HG03558 (cell line): ENCODE data around the gene KCNK1.

Source experiments
- ATAC-seq: cut with Tn5 transposase; IDR thresholded peaks from one replicate; pipeline ENCODE4 v1.9.1; 2021; ENCODE audit warnings: moderate number of reproducible peaks; ENCODE audit not compliant: unreplicated experiment; ENCODE audit errors: extremely low read depth

KCNK1 gene

DNA sequence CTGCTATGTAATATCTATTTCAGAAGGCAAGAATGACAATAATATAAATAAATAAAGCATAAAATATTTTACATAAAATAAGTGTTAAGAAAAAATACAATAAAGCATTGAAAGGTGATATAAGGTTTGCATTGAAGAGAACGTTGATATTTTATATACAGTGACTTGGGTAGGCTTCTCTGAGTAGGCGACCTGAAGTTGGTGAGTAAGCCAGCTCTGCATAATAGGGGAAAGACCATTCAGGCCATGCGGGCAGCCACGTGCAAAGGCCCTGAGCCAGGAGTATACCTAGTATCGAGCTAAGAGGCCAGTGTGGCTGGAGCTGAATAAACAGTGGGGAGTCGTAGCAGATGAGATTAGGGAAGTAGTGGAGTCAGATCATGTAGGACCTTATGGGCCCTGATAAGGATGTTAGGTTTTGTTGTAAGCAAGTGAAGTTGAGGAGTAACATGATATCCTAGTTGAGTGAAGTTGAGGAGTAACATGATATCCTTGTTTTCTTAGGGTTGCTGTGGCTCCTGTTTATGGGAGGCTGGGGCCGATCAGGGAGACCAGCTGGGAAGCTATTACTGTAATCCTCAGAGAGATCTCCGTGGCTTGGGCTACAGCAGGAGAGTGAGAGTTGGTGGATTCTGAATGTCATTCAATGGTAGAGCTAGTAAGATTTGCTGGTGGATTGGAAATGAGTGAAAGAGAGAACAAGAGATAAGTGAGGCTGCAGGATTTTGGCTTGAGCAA lies 22.0 kb downstream of the KCNK1 start:
- no peak for ATAC-seq

DNA sequence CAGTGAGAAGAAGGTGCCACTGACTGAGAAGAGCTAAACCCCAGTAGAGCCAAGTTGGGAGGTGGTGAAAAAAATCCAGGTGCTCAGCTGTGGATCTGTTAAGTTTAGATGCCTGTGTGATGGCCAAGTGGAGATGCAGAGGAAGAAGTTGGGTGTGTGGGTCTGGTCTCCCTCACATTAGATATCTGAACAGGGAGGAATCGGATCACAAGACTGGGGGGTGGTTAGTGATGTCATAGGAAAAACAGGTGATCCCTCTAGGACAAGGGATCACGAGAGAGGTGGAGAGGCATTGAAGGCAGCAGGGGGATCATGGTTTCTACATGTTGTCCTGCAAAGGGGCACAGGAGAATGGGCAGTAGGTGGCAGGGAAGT lies 22.6 kb downstream of the KCNK1 start:
- no peak for ATAC-seq

DNA sequence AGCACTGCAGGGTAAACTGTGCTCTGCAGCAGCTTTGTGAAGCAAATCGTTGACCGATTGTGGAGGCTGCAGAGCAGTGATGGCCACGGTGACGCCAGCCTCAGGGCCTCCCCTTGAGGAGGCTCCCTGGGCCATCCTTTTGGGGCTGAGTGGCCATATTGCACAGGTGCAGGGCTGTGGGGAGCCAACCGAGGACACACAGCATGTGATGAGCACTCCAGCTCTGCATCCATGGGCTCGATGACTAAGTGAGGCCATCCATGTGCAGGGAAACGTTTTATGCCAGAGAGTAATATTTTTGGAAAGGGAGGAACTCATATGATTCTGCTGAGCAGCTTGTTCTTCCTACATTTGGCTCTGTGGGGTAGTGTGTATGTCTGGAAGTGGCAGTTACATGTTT lies 24.6 kb downstream of the KCNK1 start:
- ATAC-seq: no peak

DNA sequence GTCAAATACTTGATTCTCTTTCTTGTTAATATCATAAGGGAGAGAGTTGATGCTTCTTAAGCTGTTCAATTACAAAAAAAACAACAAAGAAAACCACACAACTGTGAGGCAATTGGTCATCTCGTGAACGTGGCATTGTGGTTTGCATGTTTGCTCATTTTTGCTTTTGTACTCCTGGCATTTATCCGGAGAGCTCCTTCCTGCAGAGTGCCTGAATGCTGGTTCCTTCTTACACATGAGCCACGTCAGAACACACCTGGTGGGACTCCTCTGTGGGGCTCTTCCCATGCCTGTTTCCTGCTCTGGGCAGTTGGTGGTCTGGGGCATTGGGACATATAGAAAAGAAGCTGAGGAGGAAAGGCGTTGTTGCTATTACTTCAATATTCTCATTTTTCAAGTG lies 25.7 kb downstream of the KCNK1 start:
- no peak for ATAC-seq

DNA sequence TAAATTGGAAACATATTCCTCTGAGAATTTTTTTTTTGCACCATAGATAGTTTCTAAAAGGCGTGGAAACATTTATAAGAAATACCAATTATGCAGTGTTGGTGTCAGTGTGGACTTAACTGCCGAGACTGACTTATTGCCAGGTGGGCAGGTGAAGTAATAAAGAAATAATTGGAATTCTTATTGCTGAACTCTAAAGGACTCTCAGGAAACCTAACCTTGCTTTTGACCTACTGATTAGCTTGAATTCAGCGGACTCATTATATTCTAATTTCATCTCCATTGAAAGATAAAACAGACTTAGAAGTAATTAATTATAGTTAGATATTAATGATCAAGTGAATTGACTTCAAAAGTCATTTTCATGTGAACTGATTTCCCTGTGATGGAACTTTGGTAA lies 26.3 kb downstream of the KCNK1 start:
- no peak for ATAC-seq

DNA sequence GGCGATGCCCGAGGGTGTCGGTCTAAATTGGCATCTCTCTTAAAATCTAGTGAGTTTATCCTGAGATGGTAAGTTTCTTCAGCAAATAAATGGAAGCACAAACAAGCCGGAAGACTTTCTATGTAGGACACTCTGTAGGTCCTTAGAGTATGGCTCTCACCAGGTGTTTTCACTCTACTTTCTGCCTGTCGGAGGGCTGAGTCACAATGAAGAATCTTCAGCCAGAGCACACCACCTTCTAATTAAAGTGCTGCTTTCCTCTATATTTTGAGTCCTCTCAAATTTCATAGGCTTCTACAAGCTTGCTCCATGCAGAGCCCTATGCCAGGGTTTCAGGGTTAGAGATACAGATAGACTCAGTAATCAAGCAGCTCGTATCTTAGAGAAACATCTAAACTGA lies 27.1 kb downstream of the KCNK1 start:
- no peak for ATAC-seq

DNA sequence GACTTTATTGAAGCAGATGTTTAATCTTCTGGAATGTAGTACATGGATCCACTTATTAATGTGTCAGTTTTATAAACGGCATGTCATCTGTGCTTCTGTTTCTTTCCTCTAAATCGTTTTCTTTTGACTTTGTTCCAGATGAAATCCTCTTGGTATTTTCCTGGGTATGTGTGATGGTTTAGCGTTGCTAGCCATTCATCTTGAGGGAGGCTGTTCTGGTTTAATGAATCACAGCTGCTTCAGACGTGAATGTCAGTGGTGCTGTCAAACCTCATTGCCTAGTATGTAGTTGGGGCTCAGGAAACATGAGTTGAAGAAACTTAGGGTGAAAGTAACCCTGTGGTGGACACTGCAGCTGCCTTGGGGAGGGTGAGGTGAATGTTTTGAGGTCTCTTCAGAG lies 33.2 kb downstream of the KCNK1 start:
- ATAC-seq: no peak

DNA sequence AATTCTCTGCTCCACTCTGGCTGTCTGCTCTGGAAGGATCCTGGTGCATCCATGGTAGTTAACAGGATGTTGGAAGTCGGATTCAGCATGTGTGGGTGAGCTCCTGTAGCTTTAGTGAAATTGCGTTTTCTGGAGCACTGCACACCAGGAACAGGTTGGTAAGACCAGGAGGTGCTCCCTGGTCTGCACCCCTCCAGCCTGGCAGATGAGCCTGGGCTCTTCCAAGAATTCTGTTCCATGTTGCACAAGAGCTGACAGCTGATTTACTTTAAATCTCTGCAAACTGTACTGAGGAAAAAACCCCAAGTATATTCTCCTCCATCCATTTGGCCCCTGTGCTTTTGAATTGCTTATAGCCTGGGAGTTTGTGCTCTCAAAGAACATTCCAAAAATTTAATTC lies 33.7 kb downstream of the KCNK1 start:
- ATAC-seq: no peak

DNA sequence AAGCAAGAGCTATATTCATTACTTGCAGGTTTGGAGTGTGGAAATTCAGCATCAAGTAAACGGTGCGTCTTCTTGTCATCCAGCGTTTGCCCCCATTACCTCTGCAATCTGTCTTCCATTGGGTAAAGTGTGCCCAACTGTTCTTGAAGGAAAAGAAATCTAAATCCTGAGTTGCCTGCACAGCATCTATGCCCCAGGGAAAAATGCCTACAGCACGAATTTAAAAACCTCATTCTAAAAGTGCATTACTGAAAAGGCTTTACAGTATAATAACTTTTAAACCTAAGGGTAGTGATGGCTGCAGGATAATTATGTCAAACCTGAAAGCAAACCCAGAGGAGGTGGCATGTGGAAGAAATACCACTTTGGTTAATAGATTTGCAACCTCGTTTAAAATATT lies 37.2 kb downstream of the KCNK1 start:
- ATAC-seq: no peak

DNA sequence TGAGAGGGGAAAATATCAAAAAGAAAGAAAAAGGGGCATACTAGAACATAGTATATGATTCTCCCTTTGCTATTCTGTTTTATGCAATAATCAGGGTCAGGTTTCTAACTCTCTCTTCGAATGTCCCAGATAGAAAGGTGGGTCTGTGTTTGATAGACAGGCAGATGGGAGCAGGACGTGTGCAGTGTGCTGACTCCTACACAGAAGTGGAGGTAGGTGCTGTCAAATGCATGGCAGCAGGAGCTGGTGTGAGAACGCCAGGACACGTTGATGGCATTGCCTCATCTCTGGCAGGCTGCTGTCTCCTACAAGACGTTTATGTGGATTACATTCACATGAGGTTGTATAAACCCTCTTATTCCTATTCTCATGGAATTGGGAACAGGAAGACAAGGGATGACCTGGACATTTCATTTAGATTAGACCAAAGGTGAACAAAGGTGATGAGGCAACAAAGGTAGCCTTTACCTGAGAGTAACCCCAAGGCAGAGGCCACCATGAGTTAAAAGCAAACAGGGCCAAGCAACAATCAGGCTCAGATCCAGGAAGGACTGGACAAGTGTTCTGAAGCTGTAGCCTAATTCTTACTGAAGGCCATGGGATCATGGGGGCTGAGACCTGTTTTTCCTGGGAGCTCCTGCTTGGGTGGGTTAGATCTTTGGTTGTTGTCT lies 37.8 kb downstream of the KCNK1 start:
- no peak for ATAC-seq

DNA sequence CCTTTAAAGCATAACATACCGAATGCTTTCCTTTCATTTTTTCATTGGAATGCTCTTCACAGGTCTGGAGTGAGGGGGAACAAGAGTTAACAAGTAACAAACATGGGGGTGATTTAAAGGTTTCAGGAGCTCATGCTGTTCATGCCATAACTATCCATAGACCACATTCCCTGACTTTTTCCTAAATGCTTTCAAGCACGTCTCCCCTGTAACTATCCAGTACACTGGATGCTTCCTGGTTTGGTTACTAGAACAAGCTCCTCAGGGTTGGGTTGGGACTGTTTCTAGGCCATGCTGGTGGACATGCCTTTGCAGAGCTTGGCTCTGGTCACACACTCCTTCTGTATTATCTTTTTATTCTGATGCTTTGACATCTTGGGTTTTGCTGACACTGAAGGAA lies 38.6 kb downstream of the KCNK1 start:
- ATAC-seq: no peak

DNA sequence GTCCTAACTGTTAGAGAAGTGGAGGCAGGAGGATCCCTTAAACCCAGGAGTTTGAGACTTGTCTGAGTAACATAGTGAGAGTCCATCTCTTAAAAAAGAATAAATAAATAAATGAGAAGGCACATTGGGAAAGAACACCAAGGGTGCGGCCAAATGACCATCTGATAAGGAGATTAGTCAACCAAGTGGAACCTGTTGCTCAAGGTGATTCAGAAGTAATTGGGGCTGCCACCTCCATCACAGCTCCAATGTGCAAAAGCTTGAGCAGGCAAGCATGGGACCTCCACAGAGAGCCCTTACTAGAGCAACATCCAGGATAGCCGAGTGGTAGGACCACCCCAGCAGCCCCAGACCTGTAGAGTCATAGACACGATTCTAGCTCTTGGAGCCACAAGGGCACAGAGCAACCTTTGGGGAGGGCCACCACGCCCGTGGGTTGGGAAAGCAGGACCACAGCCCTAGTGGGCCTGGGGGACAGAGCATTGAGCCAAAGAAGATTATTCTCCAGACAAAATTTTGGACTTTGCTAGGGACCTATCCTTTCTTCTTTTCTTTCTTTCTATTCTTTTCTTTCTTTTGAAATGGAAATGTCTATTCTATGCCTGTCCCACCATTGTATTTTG lies 40.9 kb downstream of the KCNK1 start:
- no peak for ATAC-seq

DNA sequence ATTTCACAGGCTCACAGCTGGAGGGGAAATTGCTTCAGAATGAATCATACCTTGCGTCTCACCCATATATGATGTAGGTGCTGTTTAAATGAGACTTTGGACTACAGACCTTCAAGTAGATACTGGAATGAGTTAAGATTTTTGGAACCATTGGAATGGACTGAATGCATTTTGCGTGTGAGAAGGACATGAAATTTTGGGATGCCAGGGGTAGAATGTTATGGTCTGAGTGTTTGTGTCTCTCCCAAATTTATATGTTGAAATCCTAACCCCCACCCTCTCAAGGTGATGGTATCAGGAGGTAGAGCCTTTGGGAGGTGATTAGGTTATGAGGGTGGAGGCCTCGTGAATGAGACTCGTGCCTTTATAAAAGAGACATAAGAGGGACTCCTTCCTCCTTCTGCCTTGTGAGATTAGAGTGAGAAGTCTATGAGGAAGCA lies 41.4 kb downstream of the KCNK1 start:
- no peak for ATAC-seq

DNA sequence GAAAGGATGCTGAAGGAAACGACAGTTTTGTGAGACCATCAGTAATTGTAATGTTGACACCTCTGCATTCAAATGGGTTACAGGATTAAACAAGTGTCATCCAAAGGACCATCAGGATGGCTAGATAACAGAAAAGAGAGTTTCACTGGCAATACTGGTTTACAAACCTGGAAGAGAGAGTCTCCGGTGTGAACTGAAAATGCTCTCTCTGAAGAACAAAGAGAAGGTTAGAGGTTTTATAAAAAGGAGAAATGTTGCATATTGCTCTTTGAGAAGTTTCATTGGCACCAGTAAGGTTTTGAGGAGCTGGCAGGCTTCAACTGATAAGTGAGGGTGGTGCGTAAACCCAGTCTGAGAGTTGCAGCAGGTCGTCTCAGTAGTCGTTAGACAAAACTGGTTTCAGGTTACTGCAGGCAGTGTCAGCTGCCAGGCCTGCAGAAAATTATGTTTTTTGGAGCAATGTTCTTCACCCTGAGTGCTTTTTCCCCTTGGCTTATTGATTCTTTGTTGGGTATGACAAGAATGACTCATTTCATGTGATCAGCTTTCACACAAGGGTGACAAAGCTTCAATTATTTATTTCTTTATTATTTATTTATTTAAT lies 42.2 kb downstream of the KCNK1 start:
- no peak for ATAC-seq

DNA sequence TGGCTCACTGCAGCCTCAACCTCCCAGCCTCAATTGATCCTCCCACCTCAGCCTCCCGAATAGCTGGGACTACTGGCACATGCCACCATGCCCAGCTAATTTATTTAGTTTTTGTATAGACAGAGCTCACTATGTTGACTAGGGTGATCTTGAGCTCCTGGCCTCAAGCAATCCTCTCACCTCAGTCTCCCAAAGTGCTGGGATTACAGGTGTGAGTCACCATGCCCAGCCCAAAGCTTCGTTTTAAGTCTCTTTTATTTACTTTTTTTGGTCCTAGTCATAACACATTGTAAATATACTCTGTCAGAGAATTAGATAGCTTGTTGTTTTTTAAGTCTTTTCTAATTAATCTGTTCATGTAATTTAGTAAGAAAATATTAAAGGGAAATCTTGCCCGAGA lies 42.8 kb downstream of the KCNK1 start:
- no peak for ATAC-seq

DNA sequence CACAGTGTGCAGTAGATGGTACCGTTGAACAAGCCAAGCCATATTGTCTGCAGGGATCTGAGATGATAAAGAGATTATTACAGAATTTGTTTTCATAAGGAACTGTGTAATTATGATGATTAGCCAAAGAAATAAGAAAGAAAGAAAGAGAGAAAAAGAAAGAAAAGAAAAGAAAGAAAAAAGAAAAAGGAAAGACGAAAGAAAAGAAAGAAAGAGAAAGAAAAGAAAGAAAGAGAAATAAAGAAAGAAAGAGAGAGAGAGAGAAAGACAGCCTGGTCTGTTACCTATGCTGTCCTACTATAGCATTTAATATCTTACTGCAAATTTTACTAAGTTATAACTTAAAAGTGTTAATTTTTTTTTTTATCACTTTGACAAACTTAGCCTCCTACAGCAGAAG lies 43.6 kb downstream of the KCNK1 start:
- ATAC-seq: no peak

DNA sequence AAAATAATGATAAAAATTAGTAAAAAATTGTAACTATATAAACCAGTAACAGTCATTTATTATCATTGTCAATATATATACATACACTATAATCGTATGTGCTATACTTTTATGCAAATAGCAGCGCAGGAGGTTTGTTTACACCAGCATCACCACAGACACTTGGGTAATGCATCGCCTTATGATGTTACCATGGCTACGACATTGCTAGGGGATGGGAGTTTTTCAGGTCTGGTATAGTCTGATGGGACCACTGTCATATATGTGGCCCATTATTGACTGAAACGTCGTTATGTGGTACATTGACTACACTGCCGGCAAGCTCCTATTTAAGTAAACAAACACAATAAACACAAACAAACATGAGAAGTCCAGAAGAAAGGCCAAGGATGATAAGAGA lies 45.6 kb downstream of the KCNK1 start:
- no peak for ATAC-seq

DNA sequence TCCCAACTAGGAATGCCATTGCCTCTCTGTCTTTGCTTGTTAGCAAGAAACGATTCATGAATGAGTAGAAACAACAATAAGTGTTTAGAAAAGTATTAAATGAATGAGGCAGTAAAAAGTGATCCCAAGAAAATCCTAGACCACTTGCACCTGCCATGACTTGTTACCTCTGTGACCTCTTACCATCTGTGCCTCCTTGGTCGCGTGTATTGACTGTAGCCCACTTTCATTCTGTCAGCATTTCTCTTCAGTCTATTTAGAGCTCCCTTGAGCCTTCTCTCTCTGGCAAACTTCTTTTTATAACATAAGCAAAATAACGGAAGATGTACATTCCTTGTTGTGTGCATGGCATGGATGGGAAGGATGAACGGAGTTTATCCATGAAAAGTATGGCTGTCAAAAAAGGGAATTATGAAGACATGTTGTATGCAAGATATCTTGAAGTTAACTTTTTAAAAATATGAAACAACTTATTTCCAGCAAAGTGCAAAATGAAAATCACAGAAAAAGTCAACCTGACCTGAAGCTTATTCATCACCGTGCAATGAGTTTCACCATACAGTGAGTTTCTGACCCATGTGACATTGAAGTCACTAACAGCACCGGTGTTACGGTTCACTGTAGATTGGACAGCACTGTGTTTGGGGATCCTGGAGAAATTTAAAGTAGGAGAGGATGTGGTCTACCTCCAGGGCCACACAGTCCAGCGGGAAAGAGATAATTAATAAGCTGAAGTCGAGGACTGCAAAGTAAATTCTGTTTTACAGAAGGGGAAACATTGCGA lies 47.7 kb downstream of the KCNK1 start:
- no peak for ATAC-seq

DNA sequence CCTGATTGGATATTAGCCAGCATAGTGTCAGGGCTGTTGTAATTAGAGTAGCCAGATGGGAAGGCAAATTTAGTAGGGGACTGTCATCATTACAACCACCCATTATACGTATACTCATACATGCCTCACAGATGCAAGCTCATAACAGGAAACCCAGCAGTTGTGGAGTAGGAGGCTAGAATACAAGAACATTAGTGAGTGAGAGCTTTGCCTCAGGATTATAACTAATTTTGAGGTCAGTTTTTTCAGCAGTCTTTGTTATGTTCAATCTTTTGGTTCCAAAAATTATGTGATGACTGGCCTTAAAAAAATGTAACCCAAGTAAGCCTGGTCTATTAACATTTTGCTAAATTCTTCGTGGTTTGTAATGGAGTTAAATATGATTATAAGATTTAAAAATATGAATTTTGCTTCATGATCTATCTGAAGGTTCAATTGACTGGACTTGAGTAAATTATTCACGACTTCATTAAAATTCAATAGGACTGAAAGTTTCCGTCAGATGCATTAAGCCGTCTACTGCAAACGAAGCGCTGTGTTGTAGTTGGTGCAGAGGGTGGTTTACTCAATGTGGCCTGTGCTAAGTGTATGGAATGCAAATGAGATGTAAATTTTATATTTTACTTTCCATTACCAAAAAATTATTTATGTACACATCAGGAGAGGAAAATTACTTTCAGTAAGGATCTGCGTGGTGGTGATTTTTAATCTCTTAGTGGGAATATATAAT lies 48.8 kb downstream of the KCNK1 start:
- no peak for ATAC-seq

DNA sequence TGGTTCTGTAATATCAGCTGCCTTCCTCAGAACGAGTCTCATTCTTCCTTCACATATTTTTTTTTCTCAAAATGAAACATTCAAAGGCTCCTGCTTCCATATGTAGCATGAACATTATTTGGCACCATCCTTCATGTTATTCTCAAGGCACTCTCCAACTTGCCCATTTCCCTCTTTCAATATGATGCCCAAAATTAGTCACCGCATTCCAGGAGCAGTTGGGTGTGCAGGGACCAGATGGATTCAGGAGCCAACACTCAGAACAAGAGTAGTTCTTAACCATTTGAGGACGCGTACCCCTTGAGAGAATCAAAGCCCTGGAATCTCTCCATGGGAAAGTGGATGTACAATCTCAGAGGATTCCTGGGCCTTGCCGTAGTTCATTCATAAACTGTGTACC lies 50.3 kb downstream of the KCNK1 start:
- no peak for ATAC-seq
